Mammary epithelial cell (primary cell): ENCODE measurements around the gene ARSB.

Source experiments
- EZH2 ChIP-seq: IDR thresholded peaks from 2 replicates; pipeline ENCODE4 v1.6.1; 2012; ENCODE audit warnings: low read length, inconsistent platforms, borderline replicate concordance
- TF ChIP-seq, protein P1 (sequence below), 2 donors: IDR thresholded peaks in 1 of 2; conservative IDR thresholded peaks in 1 of 2; 2 replicates each; pipeline ENCODE4 v1.5.1; 2011 to 2012; ENCODE audit warnings: inconsistent platforms in 2 of 2, low read length in 2 of 2, mild to moderate bottlenecking in 2 of 2, control low read depth in 1 of 2, low read depth in 1 of 2; ENCODE audit not compliant: insufficient read depth in 1 of 2; ENCODE audit errors: extremely low read depth in 1 of 2

DNA sequence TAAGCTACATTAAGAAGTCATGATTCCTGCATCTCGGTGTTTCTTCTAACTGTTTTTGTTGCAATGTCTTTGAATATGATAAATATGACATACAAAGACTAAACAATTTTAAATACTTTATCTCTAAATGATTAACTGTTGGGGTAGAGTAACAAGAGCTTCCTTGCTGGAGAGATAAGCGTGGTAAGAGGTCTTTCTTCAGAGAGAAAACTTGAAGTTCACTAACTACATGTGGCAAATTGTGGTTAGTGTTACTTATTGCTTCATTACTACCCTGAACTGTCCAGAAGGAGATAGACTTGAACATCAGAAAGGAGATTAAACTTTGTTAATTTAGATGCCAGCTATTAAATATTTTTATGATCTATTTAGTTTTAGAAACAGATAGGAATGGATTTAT is 7.0 kb upstream of the ARSB start:
- TF ChIP-seq, protein P1, sequence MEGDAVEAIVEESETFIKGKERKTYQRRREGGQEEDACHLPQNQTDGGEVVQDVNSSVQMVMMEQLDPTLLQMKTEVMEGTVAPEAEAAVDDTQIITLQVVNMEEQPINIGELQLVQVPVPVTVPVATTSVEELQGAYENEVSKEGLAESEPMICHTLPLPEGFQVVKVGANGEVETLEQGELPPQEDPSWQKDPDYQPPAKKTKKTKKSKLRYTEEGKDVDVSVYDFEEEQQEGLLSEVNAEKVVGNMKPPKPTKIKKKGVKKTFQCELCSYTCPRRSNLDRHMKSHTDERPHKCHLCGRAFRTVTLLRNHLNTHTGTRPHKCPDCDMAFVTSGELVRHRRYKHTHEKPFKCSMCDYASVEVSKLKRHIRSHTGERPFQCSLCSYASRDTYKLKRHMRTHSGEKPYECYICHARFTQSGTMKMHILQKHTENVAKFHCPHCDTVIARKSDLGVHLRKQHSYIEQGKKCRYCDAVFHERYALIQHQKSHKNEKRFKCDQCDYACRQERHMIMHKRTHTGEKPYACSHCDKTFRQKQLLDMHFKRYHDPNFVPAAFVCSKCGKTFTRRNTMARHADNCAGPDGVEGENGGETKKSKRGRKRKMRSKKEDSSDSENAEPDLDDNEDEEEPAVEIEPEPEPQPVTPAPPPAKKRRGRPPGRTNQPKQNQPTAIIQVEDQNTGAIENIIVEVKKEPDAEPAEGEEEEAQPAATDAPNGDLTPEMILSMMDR (conservative IDR thresholded peaks at IDR 0.05 in 1 of 2, IDR thresholded peaks at IDR 0.05 in 1 of 2; ENCODE audit: extremely low read depth in 1 of 2, insufficient read depth in 1 of 2, low read depth in 1 of 2, low read length in 2 of 2), result no peak
- TF ChIP-seq EZH2, result no peak
